K562 (cell line): ENCODE results near the gene LUZP1. TPM values are rescaled to one million over a fixed set of nuclear protein-coding genes. Genes with fewer than 3 reads are reported as not detected.

Experiments used
- ASH1L ChIP-seq: fragments of 450-650 bp; IDR thresholded peaks from 2 replicates; pipeline ENCODE4 v1.6.1; 2018; ENCODE audit warnings: borderline replicate concordance, mild to moderate bottlenecking, low read depth; ENCODE audit not compliant: partially characterized antibody
- CCNT2 ChIP-seq: IDR thresholded peaks from 2 replicates; pipeline ENCODE4 v1.6.1; 2011; ENCODE audit warnings: borderline replicate concordance, low read depth, mild to moderate bottlenecking, moderate library complexity, mixed read lengths, low read length; ENCODE audit not compliant: insufficient read length; ENCODE audit errors: extremely low read depth
- DPF2 ChIP-seq: fragments of 450-650 bp; IDR thresholded peaks from 2 replicates; pipeline ENCODE4 v1.6.1; 2016
- E2F5 ChIP-seq: sonication (generic); formaldehyde crosslinking; IDR thresholded peaks from 2 replicates; pipeline ENCODE4 v1.8.0; 2022; ENCODE audit warnings: mild to moderate bottlenecking, missing genetic modification reagents
- KDM4B ChIP-seq, 2 experiments: fragments of 450-650 bp in 1 of 2; sonication (generic) in 1 of 2; IDR thresholded peaks; 2 replicates each; pipeline ENCODE4 v1.6.1; 2016 to 2017; ENCODE audit warnings: borderline replicate concordance in 2 of 2, antibody characterized with exemption in 1 of 2, low read depth in 1 of 2, mild to moderate bottlenecking in 1 of 2
- MLLT1 ChIP-seq, 2 experiments: fragments of 450-650 bp; IDR thresholded peaks; 2 replicates each; pipeline ENCODE4 v1.6.1; 2016
- NR2C2 ChIP-seq, 2 experiments: fragments of 200-800 bp in 1 of 2; sonication (Bioruptor generic) in 1 of 2; sonication (generic) in 1 of 2; formaldehyde crosslinking in 1 of 2; IDR thresholded peaks; 2 replicates each; pipeline versions ENCODE4 v1.6.1 to v1.8.0; 2016 to 2022; ENCODE audit warnings: mild to moderate bottlenecking in 1 of 2, missing compliant biosample characterization in 1 of 2, missing genetic modification characterization in 1 of 2, missing genetic modification reagents in 1 of 2
- PHF21A ChIP-seq: fragments of 450-650 bp; IDR thresholded peaks from 2 replicates; pipeline ENCODE4 v1.6.1; 2017; ENCODE audit warnings: low read depth, borderline replicate concordance
- PHF8 ChIP-seq: fragments of 200-600 bp; sonication (generic); IDR thresholded peaks from 2 replicates; pipeline ENCODE4 v1.6.1; 2012; ENCODE audit warnings: mixed run types, mild to moderate bottlenecking, inconsistent platforms, low read length, moderate library complexity, borderline replicate concordance
- PRDM10 ChIP-seq: fragments of 450-650 bp; IDR thresholded peaks from 2 replicates; pipeline ENCODE4 v1.6.1; 2018; ENCODE audit not compliant: partially characterized antibody
- RB1 ChIP-seq: fragments of 450-650 bp; IDR thresholded peaks from 2 replicates; pipeline ENCODE4 v1.6.1; 2017; ENCODE audit warnings: low read depth, mild to moderate bottlenecking
- RNF219 ChIP-seq: fragments of 250-450 bp; sonication (Bioruptor Pico); IDR thresholded peaks from 2 replicates; pipeline ENCODE4 v1.5.0; 2022; ENCODE audit warnings: mild to moderate bottlenecking
- TAF9B ChIP-seq: fragments of 450-650 bp; IDR thresholded peaks from 2 replicates; pipeline ENCODE4 v1.6.1; 2018; ENCODE audit warnings: mild to moderate bottlenecking; ENCODE audit not compliant: partially characterized antibody
- TEAD4 ChIP-seq, 2 experiments: sonication (generic) in 1 of 2; formaldehyde crosslinking in 1 of 2; IDR thresholded peaks; 2 replicates each; pipeline versions ENCODE4 v1.6.1 to v1.8.0; 2012 to 2022; ENCODE audit warnings: borderline replicate concordance in 1 of 2, inconsistent platforms in 1 of 2, low read length in 1 of 2, mild to moderate bottlenecking in 1 of 2, missing genetic modification reagents in 1 of 2
- USF1 ChIP-seq: sonication (generic); formaldehyde crosslinking; IDR thresholded peaks from 2 replicates; pipeline ENCODE4 v1.9.0; 2022; ENCODE audit warnings: mild to moderate bottlenecking, missing genetic modification reagents
- ZNF274 ChIP-seq: IDR thresholded peaks from 2 replicates; pipeline ENCODE4 v1.6.1; 2011; ENCODE audit warnings: low read depth, mild to moderate bottlenecking, low read length, moderate library complexity, borderline replicate concordance
- ZNF561 ChIP-seq: fragments of 450-650 bp; formaldehyde crosslinking; conservative IDR thresholded peaks from 2 replicates; pipeline ENCODE4 v1.4.0; 2020; ENCODE audit warnings: mild to moderate bottlenecking, moderate library complexity
- polyA plus RNA-seq, 8 experiments: library from polyadenylated mRNA; depleted of rRNA in 4 of 8; stranded (reverse) in 5 of 8; unstranded in 3 of 8; fragments of >200 nt; fragmentation: Nextera tagmentation in 2 of 8; fragmentation: Illumina TruSeq in 1 of 8; extraction: Ambion mirVana in 2 of 8; extraction: Trizol in 1 of 8; gene quantifications; 2 replicates each; pipeline versions ENCODE4 v1.2.1 to v1.2.3, GENCODE V29; 2011 to 2014; ENCODE audit warnings: inconsistent platforms in 1 of 8, missing spikeins in 1 of 8
- total RNA-seq, 7 experiments: library from RNA; depleted of rRNA in 6 of 7; stranded (reverse); fragments of >200 nt in 6 of 7; fragmentation: Illumina TruSeq in 2 of 7; extraction: Trizol in 2 of 7; gene quantifications; 2 replicates each; pipeline versions ENCODE4 v1.2.1 to v1.2.3, GENCODE V29; 2011 to 2021; ENCODE audit warnings: low replicate concordance in 1 of 7

Gene LUZP1
- total and polyA plus RNA-seq, 9 of the 15 experiments (the other 6 are each of a cell fraction or from before 2014, with no cell fraction given): 6.5 to 19.1 (median 12.4) TPM

GRCh38 chr1:23169727-23170335, 1.2 kb upstream of the LUZP1 start (continued):
- TF ChIP-seq KDM4B (IDR thresholded peaks at IDR 0.05; ENCODE audit: borderline replicate concordance in 2 of 2, low read depth in 1 of 2): no peak
- TF ChIP-seq ZNF274: no peak
- TF ChIP-seq PHF21A: no peak
- TF ChIP-seq E2F5: no peak
- peak; percentile 48; the same call in 1 of the 2 replicates for TF ChIP-seq DPF2
- TF ChIP-seq CCNT2: no peak
- TF ChIP-seq MLLT1 (IDR thresholded peaks at IDR 0.05): no peak
- TF ChIP-seq PRDM10: no peak
- TF ChIP-seq TAF9B: peak; percentile 45
- no peak for TF ChIP-seq TEAD4 (IDR thresholded peaks at IDR 0.05; ENCODE audit: low read length)
- TF ChIP-seq TEAD4 (CRISPR knock-in tag; IDR thresholded peaks at IDR 0.05; ENCODE audit: borderline replicate concordance): no peak
- no peak for TF ChIP-seq ASH1L
- TF ChIP-seq NR2C2 (CRISPR knock-in tag; IDR thresholded peaks at IDR 0.05): 0 out of 2 replicates have a peak, but pooled peaks have one; percentile 55
- TF ChIP-seq NR2C2 (tag; IDR thresholded peaks at IDR 0.05): peak; percentile 66
- no peak for TF ChIP-seq ZNF561 (CRISPR knock-in tag)
- peak; percentile 46; the same call in 1 of the 2 replicates for TF ChIP-seq PHF8
- TF ChIP-seq RNF219 (CRISPR knock-in tag): no peak
- TF ChIP-seq USF1 (CRISPR knock-in tag): peak; percentile 99
- no peak for TF ChIP-seq RB1
